Right cardiac atrium (tissue), 5 donors: ENCODE data around the gene CYFIP2. TPM values are rescaled to one million over a fixed set of nuclear protein-coding genes. Genes with fewer than 3 reads are reported as not detected.

ENCODE experiments used
- ATAC-seq, 2 donors: fragments of 200-7000 bp; cut with Tn5 transposase; one replicate each; pipeline versions ENCODE4 v1.8.0 to v1.9.1; 2020; ENCODE audit warnings: moderate library complexity in 2 of 2, mild to moderate bottlenecking in 1 of 2
- DNase-seq, 3 donors: peaks; one replicate each; pipeline ENCODE4 v3.0.0-alpha.2; 2020
- H3K27ac ChIP-seq: one replicate; pipeline ENCODE4 v1.5.1; 2013; ENCODE audit warnings: mild to moderate bottlenecking, low read length, control low read depth, moderate library complexity
- H3K27me3 ChIP-seq: one replicate; pipeline ENCODE4 v1.6.1; 2013; ENCODE audit not compliant: control insufficient read depth, insufficient read depth
- H3K4me1 ChIP-seq: one replicate; pipeline ENCODE4 v1.6.1; 2013; ENCODE audit warnings: low read length; ENCODE audit not compliant: control insufficient read depth, insufficient read depth
- H3K4me3 ChIP-seq: one replicate; pipeline ENCODE4 v1.5.1; 2013; ENCODE audit warnings: low read length, control low read depth
- H3K9me3 ChIP-seq: one replicate; pipeline ENCODE4 v1.6.1; 2013; ENCODE audit warnings: low read length; ENCODE audit not compliant: control insufficient read depth
- WGBS: extraction: QIAGEN DNeasy Blood & Tissue Kit; methylation state at CpG from one replicate; pipeline ENCODE4 v1.1.7; 2013; 5-methylcytosine and 5-hydroxymethylcytosine counted together
- intact Hi-C, 4 donors: fragments of 100-400 bp; cut with DNase I; formaldehyde crosslinking; loops; one replicate each; pipeline versions ENCODE4 v1.11.0 to v1.14.0; 2022 to 2023
- long read RNA-seq, 4 donors: library from polyadenylated mRNA; unstranded; transcript quantifications; one replicate each; pipeline ENCODE4 v2.0.0, GENCODE V29; 2020 to 2021
- polyA plus RNA-seq: library from polyadenylated mRNA; stranded (reverse); fragments of 200-250 nt; gene quantifications from one replicate; pipeline ENCODE4 v1.2.3, GENCODE V29; 2013
- total RNA-seq, 4 donors: library from RNA; stranded (reverse); fragmentation: NEBNext Ultra II Directional; extraction: Animal tissue kit (Norgen Biotek cat#: 25700); gene quantifications; one replicate each; pipeline ENCODE4 v1.2.1, GENCODE V29; 2021
- donor health status: healthy with polysubstance abuse.
- donor health status: DM: no; HTN: yes; CAD: no.
- donor health status: DM: no; HTN: no; CAD: no.
- donor health status: DM: no; HTN: yes; CAD: no; lungs with severe emphysema.
- donor health status: DM: yes; HTN: yes; CAD: no.

Gene CYFIP2
- total RNA-seq, result 10 to 100 TPM; 33.4 to 43.8 (median 37.2) TPM
- 27.4 TPM for polyA plus RNA-seq
- long read RNA-seq, donor 1, full-length matches to known transcripts, result 18 of 60 reads
- long read RNA-seq, donor 1, partial matches to known transcripts, result 21 of 60 reads
- long read RNA-seq, donor 1, other reads (novel, unspliced or antisense), result 21 of 60 reads
- long read RNA-seq, donor 2, full-length matches to known transcripts, result 8 of 26 reads
- long read RNA-seq, donor 2, partial matches to known transcripts, result 10 of 26 reads
- long read RNA-seq, donor 2, other reads (novel, unspliced or antisense), result 8 of 26 reads
- long read RNA-seq, donor 3, full-length matches to known transcripts, result 31 of 94 reads
- long read RNA-seq, donor 3, partial matches to known transcripts, result 33 of 94 reads
- long read RNA-seq, donor 3, other reads (novel, unspliced or antisense), result 30 of 94 reads
- long read RNA-seq, donor 4, full-length matches to known transcripts, result 7 of 25 reads
- long read RNA-seq, donor 4, partial matches to known transcripts, result 9 of 25 reads
- long read RNA-seq, donor 4, other reads (novel, unspliced or antisense), result 9 of 25 reads

DNA sequence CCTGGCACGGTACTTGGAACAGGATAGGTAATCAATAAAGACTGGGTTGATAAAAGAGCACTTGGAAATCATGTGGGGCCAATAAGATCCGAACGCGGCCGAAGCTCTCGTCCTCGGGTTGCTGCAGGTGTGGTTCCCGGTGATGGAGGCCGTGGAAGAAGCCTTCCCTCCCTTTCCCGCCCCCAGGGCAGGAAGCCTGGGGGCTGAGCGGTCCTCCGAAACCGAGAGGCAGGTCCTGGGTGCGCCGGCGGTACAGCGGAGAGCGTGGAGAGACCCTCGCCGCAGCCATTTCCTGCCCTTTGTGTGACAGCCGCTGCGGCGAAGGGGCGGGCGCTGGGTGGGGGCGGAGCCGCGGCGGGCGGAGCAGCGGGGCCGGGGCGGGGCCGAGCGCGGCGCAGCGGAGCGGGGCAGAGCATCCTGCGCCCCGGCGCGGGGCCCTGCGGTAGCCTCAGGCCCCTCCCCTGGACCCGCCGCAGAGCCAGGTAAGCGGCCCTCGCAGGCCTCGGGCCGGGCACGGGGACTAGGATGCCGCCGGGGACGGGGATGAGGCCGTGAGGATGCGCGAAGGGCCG lies at the start of gene CYFIP2:
CYFIP2 (plus strand) TSS at position 410 of the 572 bp plus-strand sequence. CDS start 19,239 bp downstream, outside the sequence.
- Histone ChIP-seq H3K4me1 (no peaks in the 10 kb centered on the region), H3K4me3 (peak within 1 kb of the TSS; percentile 93), H3K27ac (peak within 1 kb of the TSS; percentile 62), H3K9me3 (no peaks in the 10 kb centered on the region), H3K27me3 (no peaks in the 10 kb centered on the region)
- DNase-seq (peak; percentile 58 to 86 (median 85)), ATAC-seq (peak; percentile 86 to 90)
- WGBS, result 1% methylated on average over 56 of the region's 58 CpGs
- intact Hi-C loops, result no loop called here

DNA sequence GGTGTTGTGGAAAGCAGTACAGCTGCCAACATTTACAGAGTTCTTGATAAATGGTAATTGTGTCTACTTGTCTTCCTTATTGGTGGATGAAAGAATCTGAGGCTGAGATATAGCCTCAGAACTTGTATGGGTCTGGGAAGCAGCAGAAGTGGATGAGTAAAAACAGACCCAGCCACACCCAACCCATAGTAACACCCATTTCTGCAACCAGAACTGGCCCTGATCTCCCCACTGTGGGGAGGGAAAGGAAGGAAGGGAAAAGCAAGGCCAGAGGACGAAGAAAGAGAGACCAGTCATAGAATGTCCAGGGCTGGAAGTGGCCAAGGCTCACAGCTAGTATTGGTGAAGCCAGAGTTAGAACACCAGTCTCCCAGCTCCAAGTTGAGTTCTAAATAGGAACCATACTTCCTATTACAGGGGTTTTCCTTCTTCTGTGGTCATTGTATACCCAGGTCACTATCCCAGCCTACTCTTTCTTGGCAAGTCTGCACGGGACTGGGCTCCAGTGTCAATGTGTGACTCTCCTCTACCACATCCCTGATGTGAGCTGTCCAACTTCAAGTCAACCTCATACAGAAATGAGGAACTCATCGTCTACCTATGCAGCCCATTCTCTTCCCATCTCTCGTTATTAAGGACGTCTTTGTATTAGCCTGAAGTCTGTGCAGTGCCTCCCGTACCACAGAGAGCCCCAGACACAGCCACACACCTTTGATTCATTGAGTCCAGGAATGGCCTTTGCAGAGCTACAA lies 49.4 kb upstream of the CYFIP2 start:
- DNase-seq (no peak), ATAC-seq (no peak)
- H3K4me3 ChIP-seq, result no peak overlapping the region
- no peak overlapping the region for H3K27ac ChIP-seq
- no peaks in the 10 kb centered on the region for H3K9me3 ChIP-seq
- peaks cover 4% of the 10 kb centered on the region for H3K4me1 ChIP-seq
- 80% methylated on average over 6 of the region's 6 CpGs for WGBS
- intact Hi-C loops, result no loop called here
- H3K27me3 ChIP-seq, result no peaks in the 10 kb centered on the region

DNA sequence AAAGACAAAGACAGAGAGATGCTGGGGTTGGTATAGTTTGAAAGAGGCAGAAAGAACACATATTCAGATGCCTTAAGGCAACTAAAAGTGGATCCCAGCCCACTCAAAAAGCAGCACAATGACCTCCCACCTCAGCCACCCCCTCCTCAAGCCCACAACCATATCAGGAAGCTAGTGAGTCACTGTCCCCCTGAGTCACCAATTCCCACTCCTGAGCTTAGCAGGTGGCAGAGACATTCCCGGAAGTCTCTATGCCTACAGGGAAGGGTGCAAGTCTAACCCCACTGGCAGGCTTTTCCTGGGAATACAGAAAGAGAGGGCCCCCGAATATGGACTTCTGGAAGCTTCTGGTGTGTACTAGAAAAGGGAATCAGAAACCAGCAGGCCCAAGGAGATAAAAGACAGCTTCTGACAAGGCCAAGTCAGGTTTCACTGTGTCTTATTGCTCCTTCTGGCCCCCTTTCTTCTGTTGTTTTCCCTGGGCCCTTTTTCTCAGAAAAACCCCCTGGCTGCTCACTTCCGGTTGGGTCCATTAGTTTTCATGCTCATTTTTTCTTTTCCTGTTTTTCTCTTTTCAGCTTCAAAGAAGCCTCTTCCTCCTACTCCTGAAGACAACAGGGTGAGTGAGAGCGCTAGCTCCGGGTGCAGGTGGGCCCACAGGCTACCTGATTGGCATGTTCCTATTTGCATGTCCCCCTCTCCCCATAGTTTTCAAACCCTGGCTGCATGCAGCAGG lies 48.5 kb upstream of the CYFIP2 start:
- intact Hi-C loops, result no loop called here
- no peak overlapping the region for H3K4me3 ChIP-seq
- ATAC-seq (no peak), DNase-seq (no peak)
- no peaks in the 10 kb centered on the region for H3K9me3 ChIP-seq
- H3K4me1 ChIP-seq, result peaks cover 4% of the 10 kb centered on the region
- whole genome bisulfite sequencing, result 58% methylated on average over 5 of the region's 5 CpGs
- H3K27ac ChIP-seq, result no peak overlapping the region
- no peaks in the 10 kb centered on the region for H3K27me3 ChIP-seq

DNA sequence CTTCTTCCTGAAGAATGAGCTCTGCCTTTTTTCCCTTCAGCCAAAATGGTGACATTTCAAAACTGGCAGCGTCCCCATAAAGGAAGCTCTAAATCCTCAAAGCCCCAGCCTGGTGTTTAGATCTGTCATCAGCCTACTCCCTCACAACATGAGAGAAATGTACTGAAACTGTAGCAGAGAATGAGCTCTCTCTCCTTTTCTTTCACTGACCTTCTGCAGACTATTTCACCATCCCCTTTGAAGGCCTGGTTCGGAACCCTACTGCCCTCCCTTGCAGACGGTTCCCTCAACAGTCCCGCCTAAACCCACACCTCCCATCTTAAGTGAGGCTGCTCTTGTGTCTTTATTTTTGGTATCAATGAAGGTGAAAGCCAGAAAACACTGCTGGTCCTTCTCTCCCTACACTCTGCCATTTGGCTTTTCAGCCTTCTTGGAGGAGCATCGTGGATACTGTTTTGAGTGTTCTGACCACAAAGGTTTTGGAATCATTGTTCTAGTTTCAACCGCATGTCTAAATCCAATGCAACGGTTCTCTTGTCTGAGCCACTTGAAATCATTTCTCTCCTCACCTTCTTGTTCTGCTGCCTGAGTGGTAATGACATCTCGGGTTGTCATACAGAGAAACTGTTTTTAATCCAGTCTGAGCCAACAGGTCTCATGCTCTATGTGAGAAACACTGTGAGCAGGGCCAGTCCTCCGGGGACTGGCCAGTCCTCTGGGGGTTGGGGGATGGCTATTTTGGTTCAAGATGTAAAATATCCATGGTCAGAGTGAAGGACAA lies 46.2 kb upstream of the CYFIP2 start:
- Histone ChIP-seq H3K4me3 (no peak overlapping the region), H3K27me3 (no peaks in the 10 kb centered on the region), H3K4me1 (peaks cover 4% of the 10 kb centered on the region), H3K27ac (peak overlapping the region; percentile 61), H3K9me3 (no peaks in the 10 kb centered on the region)
- intact Hi-C loops, result no loop called here
- ATAC-seq (peak; percentile 66 to 80), DNase-seq (no peak)
- 47% methylated on average over 9 of the region's 9 CpGs for WGBS

DNA sequence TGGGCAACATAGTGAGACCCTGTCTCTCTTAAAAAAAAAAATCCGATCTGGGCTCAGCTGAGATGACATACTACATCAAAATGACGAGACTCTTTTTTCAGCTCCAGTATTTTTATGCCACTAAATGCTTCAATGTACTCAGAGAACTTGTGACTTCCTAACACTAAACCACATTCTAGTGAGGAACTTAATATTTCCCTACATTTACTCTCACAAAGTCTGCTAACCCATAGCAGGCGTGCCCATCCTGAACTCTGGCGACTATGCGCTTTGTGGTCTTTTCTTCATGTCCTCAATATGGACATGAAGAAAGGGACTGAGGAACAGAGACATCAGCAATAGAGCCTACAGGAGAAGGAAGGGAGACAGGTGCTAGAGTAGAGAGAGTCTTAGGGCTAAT lies 44.0 kb upstream of the CYFIP2 start:
- 83% methylated on average over 5 of the region's 5 CpGs for WGBS
- H3K4me3 ChIP-seq, result no peak overlapping the region
- peaks cover 4% of the 10 kb centered on the region for H3K4me1 ChIP-seq
- ATAC-seq (no peak), DNase-seq (no peak)
- no peaks in the 10 kb centered on the region for H3K9me3 ChIP-seq
- H3K27ac ChIP-seq, result no peak overlapping the region
- intact Hi-C loops, result no loop called here
- H3K27me3 ChIP-seq, result no peaks in the 10 kb centered on the region

DNA sequence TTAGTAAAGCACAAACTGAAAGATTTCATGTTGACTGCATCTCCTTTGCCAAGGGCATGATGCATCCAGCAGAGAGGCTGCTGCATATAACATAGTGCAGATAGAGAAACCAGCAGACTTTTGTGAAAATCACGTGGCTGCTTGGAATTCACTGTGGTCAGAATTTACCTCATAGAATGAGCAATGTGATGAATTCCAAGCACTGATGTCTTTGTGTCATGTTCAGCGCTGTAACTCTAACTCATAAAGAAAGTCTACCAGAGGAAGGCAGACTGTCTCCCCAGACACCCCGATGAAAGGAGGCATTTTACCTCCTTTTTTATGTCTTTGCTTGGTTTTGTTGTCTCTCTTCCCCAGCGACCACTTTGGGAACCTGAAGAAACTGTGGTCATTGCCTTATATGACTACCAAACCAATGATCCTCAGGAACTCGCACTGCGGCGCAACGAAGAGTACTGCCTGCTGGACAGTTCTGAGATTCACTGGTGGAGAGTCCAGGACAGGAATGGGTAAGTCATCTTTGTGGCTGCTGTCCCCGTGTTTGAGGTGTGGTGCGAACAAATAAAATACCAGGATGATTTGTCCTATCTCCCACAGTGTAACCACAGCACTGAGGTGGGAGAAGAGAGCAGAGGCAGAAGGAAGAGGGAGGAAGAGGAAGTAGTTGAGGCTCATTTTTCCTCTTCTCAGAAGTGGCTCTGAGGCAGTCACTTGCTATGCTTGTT lies 43.3 kb upstream of the CYFIP2 start:
- no peak overlapping the region for H3K27ac ChIP-seq
- no peaks in the 10 kb centered on the region for H3K27me3 ChIP-seq
- H3K4me1 ChIP-seq, result peaks cover 4% of the 10 kb centered on the region
- ATAC-seq (no peak), DNase-seq (no peak)
- 85% methylated on average over 10 of the region's 10 CpGs for WGBS
- no peaks in the 10 kb centered on the region for H3K9me3 ChIP-seq
- intact Hi-C loops, result no loop called here
- no peak overlapping the region for H3K4me3 ChIP-seq

DNA sequence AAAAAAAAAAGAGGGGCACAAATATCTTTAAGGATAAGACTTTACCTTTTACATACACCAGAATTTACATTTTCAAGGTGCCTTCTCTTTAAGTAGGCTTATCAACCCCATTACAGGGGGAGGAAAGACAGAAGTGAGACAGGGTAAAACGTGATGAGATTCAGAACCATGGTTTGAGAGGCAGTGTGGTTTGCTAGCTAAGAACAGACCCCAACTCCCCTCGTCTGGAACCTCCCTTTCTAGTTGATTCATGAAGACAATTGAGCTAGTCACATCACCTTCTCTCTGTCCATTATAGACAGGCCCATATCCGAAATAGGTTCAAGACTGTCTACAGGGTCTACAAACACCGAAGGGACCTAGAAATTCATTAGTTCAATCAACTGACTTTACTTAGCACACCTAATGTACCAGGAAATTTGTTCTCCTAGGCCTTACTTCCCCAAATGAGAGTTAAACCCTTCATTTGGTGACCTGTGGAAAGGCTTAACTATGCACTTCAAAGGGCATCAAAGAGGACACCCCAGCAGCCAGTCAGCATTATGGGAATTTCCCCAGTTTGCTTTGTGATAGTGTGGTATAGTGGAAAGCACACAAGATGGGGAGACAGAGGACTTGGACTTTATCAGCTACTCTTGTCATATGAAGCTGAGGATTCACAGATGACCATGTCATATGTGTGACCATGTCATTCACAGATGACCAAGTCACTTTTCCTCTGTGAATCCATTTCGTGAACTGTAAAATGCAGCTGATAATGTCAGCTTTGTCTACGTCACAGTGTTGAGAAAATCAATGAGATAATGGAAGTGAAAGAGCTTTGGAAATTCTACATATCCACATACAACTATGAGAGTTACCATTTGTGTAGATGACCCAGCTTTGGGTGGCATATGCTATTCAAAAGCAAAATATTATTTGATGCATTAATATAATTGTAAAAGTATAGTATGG lies 40.2 kb upstream of the CYFIP2 start:
- no peak overlapping the region for H3K27ac ChIP-seq
- 66% methylated on average over 6 of the region's 6 CpGs for WGBS
- no peaks in the 10 kb centered on the region for H3K4me1 ChIP-seq
- intact Hi-C loops, result no loop called here
- ATAC-seq (no peak), DNase-seq (no peak)
- no peaks in the 10 kb centered on the region for H3K27me3 ChIP-seq
- H3K4me3 ChIP-seq, result no peak overlapping the region
- no peaks in the 10 kb centered on the region for H3K9me3 ChIP-seq

DNA sequence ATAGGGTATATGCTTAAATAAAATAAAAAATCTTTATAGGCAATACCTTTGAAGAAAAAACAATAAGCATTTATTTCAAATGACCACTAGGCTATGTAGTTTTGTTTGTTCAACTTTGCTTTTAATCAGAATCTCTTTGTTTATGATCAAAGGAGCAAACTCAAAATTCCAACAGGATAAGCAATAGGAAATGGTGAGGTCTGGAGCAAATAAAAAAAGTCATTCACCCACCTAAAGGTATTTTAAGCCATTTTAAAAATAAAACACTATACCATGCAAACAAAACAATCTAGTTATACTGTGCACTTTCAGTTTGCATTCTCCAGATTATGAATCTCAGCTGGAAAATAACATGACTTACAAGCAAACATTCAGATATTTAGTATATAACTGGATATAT lies 35.3 kb upstream of the CYFIP2 start:
- H3K27me3 ChIP-seq, result no peaks in the 10 kb centered on the region
- DNase-seq, result no peak
- no peak overlapping the region for H3K4me3 ChIP-seq
- intact Hi-C loops, result no loop called here
- no peaks in the 10 kb centered on the region for H3K9me3 ChIP-seq
- no peak overlapping the region for H3K27ac ChIP-seq
- no peak for ATAC-seq
- no peaks in the 10 kb centered on the region for H3K4me1 ChIP-seq

DNA sequence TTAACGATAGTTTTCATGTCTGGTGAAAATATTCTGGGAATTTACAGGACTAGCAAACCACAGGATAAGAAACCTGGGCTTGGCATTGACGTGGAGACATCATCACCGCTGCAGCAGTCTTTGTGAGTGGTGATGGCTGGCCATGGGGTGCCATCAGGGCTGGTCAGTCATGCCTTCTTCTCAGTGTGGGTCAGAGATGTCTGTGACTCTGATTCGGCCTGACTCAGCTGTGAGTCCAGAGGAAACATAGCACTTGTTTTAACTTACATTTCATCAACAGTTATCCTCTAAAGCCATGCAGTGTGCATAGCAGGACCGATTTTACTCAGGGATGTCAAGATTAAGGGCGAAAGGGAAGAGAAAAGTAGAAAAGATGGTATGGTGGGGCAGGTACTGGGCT lies 33.2 kb upstream of the CYFIP2 start:
- ATAC-seq (no peak), DNase-seq (no peak)
- Histone ChIP-seq H3K27me3 (no peaks in the 10 kb centered on the region), H3K9me3 (no peaks in the 10 kb centered on the region), H3K27ac (no peak overlapping the region), H3K4me1 (no peaks in the 10 kb centered on the region), H3K4me3 (no peak overlapping the region)
- intact Hi-C loops, result no loop called here
- 71% methylated on average over 6 of the region's 6 CpGs for WGBS
